ENCODE data around the gene SPNS1. TPM values are rescaled to one million over a fixed set of nuclear protein-coding genes. Genes with fewer than 3 reads are reported as not detected.

Gene SPNS1
- total RNA-seq, 4 donors from 2014 or later, result 22.7 to 75.2 (median 28.2) TPM

DNA sequence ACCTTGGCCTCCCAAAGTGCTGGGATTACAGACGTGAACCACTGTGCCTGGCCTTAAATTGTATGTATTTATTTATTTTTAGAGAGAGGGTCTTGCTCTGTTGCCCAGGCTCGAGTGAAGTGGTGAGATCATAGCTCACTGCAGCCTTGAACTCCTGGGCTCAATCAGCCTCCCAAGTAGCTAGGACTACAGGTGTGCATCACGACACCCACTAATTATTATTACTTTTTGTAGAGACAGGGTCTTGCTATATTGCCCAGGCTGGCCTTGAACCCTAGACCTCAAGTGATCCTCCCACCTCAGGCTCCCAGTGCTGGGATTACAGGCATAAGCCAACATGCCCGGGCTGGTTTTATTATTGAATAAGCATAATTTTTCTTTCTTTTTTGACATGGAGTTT lies 27.9 kb upstream of the SPNS1 start:
- no peak for DNase-seq
- TF ChIP-seq CTCF (IDR thresholded peaks at IDR 0.05) (no peak), POLR2A (IDR thresholded peaks at IDR 0.05) (no peak), EP300 (IDR thresholded peaks at IDR 0.05; ENCODE audit: low read depth) (no peak), POLR2AphosphoS5 (IDR thresholded peaks at IDR 0.05) (no peak)
- intact Hi-C loops (cut with DNase I; ENCODE audit: low total_unique reads), result no loop called here
- 70 to 78% methylated on average over 1 to 4 of the region's 4 CpGs for WGBS, 2 donors (ENCODE audit: low coverage in 1 of 2)
- Histone ChIP-seq H3K36me3 (no peaks in the 10 kb centered on the region), H3K27me3 (no peaks in the 10 kb centered on the region), H3K4me1 (peaks cover 4 to 20% (median 13%) of the 10 kb centered on the region in 4 donors), H3K9me3 (no peaks in the 10 kb centered on the region), H3K27ac (no peak overlapping the region), H3K4me3 (no peak overlapping the region)
- in situ Hi-C loops (cut with MboI; ENCODE audit: low pct_ligation_motif_present in 1 of 4, low pct_unique_long_range_greater_than_20kb in 1 of 4, low sequenced_read_pairs in 3 of 4), result loop anchor here in 1 of 4 donors (10.0 kb wide), 2 partner anchors 82 to 122 kb away; partner anchors contain the start of genes ATXN2L and SH2B1

DNA sequence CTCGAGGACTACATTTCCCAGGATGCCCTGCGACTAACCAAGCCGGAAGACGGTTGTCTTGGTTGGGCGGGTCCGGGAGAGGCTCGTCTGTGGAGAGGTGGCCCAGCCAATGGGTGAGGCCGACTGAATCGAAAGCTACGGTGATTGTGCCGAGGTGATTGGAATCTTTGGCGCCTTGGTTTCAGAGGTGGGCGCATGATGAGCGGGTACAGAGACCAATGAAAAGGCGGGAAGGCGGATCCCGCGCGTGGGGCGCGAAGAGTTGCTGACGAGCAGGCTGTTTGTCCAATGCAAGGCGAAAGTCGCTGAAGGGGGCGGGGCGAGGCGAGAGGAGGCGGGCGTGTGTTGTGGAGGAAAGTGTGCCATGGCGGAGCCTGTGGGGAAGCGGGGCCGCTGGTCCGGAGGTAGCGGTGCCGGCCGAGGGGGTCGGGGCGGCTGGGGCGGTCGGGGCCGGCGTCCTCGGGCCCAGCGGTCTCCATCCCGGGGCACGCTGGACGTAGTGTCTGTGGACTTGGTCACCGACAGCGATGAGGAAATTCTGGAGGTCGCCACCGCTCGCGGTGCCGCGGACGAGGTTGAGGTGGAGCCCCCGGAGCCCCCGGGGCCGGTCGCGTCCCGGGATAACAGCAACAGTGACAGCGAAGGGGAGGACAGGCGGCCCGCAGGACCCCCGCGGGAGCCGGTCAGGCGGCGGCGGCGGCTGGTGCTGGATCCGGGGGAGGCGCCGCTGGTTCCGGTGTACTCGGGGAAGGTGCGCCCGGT lies 23.7 kb upstream of the SPNS1 start, which contains the start of gene NFATC2IP:
TSS of gene NFATC2IP (plus strand) at position 290 of the 762 bp plus-strand sequence. CDS start at position 365, 75 bp downstream.
- intact Hi-C loops (cut with DNase I; ENCODE audit: low total_unique reads), result no loop called here
- in situ Hi-C loops (cut with MboI; ENCODE audit: low pct_ligation_motif_present in 1 of 4, low pct_unique_long_range_greater_than_20kb in 1 of 4, low sequenced_read_pairs in 3 of 4), result no loop called here
- DNase-seq, result peak; percentile 100
- TF ChIP-seq CTCF (IDR thresholded peaks at IDR 0.05) (no peak), POLR2A (IDR thresholded peaks at IDR 0.05) (peak; percentile 74), POLR2AphosphoS5 (IDR thresholded peaks at IDR 0.05) (peak; percentile 13 to 48 (median 30))
- peaks cover 0 to 25% (median 12%) of the 10 kb centered on the region in 4 donors for H3K36me3 ChIP-seq
- no peaks in the 10 kb centered on the region for H3K9me3 ChIP-seq
- no peaks in the 10 kb centered on the region for H3K27me3 ChIP-seq
- 1% methylated on average over 67 of the region's 79 CpGs; no CpG with 5 or more reads in 1 of the 2 donors for WGBS, 2 donors (ENCODE audit: low coverage in 1 of 2)
- peak within 1 kb of the TSS; percentile 77 to 99 (median 96) for H3K4me3 ChIP-seq
- peaks cover 5 to 29% (median 18%) of the 10 kb centered on the region in 4 donors for H3K4me1 ChIP-seq
- peak within 1 kb of the TSS; percentile 88 to 96 (median 93) for H3K27ac ChIP-seq

DNA sequence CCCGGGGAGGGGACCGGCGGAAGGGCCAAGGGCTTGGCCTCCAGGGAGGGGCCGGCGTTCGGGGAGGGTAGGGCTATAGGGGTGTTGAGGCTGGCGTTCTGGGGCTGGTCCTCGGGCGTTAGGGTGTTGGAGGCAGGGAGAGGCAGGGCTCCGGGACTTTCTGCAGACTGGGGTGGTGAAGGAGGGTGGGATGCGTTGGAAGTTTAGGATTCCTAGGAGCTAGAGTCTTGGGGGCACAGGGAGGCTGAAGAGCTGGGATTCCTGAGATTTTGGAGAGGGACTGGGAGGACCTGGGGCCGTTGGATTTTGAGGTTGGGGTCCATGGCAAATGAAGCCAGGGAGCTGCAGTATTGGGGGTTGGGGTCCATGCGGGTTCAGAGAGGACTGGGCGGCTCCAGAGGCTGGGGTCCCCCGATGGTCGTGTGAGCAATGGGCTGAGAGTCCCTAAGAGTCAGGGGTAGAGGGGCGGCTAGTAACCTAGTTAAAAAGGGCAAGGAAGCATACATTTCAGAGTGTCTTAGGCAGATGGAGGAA lies 23.1 kb upstream of the SPNS1 start:
- peaks cover 0 to 31% (median 16%) of the 10 kb centered on the region in 4 donors for H3K36me3 ChIP-seq
- intact Hi-C loops (cut with DNase I; ENCODE audit: low total_unique reads), result no loop called here
- TF ChIP-seq POLR2A (IDR thresholded peaks at IDR 0.05) (no peak), EP300 (IDR thresholded peaks at IDR 0.05; ENCODE audit: low read depth) (no peak), CTCF (IDR thresholded peaks at IDR 0.05) (no peak), POLR2AphosphoS5 (IDR thresholded peaks at IDR 0.05) (no peak)
- peaks cover 5 to 27% (median 17%) of the 10 kb centered on the region in 4 donors for H3K4me1 ChIP-seq
- DNase-seq, result peak; percentile 74
- peak overlapping the region; percentile 88 to 96 (median 93) for H3K27ac ChIP-seq
- peak overlapping the region; percentile 77 to 99 (median 96) for H3K4me3 ChIP-seq
- in situ Hi-C loops (cut with MboI; ENCODE audit: low pct_ligation_motif_present in 1 of 4, low pct_unique_long_range_greater_than_20kb in 1 of 4, low sequenced_read_pairs in 3 of 4), result no loop called here
- 0 to 2% methylated on average over 5 to 17 of the region's 17 CpGs for WGBS, 2 donors (ENCODE audit: low coverage in 1 of 2)
- H3K27me3 ChIP-seq, result no peaks in the 10 kb centered on the region
- no peaks in the 10 kb centered on the region for H3K9me3 ChIP-seq

DNA sequence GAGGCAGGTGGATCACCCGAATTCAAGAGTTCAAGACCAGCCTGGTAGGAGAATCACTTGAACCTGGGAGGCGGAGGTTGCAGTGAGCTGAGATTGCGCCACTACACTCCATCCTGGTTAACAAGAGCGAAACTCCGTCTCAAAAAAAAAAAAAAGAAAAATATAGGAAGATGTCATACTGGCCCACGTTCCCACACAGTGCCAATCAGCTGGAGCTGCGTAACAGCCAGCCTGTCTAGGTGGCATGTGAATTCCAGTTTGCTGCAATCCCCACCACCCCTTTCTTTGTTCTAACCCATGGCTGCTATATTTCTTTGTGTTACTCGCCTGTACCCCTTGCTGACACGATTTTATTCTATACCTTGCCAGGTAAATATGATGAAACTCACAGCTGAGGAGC lies 16.4 kb upstream of the SPNS1 start:
- peaks cover 0 to 2% (median 0%) of the 10 kb centered on the region in 4 donors for H3K4me1 ChIP-seq
- H3K27me3 ChIP-seq, result no peaks in the 10 kb centered on the region
- TF ChIP-seq EP300 (IDR thresholded peaks at IDR 0.05; ENCODE audit: low read depth) (no peak), POLR2A (IDR thresholded peaks at IDR 0.05) (no peak), CTCF (IDR thresholded peaks at IDR 0.05) (no peak), POLR2AphosphoS5 (IDR thresholded peaks at IDR 0.05) (no peak)
- peaks cover 0 to 52% (median 23%) of the 10 kb centered on the region in 4 donors for H3K36me3 ChIP-seq
- H3K9me3 ChIP-seq, result no peaks in the 10 kb centered on the region
- 88 to 90% methylated on average over 2 to 9 of the region's 9 CpGs for WGBS, 2 donors (ENCODE audit: low coverage in 1 of 2)
- intact Hi-C loops (cut with DNase I; ENCODE audit: low total_unique reads), result no loop called here
- in situ Hi-C loops (cut with MboI; ENCODE audit: low pct_ligation_motif_present in 1 of 4, low pct_unique_long_range_greater_than_20kb in 1 of 4, low sequenced_read_pairs in 3 of 4), result no loop called here
- no peak for DNase-seq
- H3K4me3 ChIP-seq, result no peak overlapping the region
- no peak overlapping the region for H3K27ac ChIP-seq
